ENCODE measurements around the gene AOPEP.
"Not testable (repeated sequence)": the region's sequence is repeated elsewhere in the genome, so short reads cannot be mapped to it uniquely, and the experiment has no call there.

The AOPEP gene

GRCh38 chr9:94934816-94935328 lies 208.4 kb downstream of the AOPEP start:
- no peak for DNase-seq (ENCODE audit: low spot score)

- DNase-seq (ENCODE audit: low spot score), result no peak
Measured at GRCh38 chr9:94935396-94935795, 208.9 kb downstream of the AOPEP start.

GRCh38 chr9:94936419-94936818 lies 209.9 kb downstream of the AOPEP start:
- no peak for DNase-seq (ENCODE audit: low spot score)

- peak; percentile 9 for DNase-seq (ENCODE audit: low spot score)
Measured at GRCh38 chr9:94937214-94937903, 210.9 kb downstream of the AOPEP start.

- no peak for DNase-seq (ENCODE audit: low spot score)
Measured at GRCh38 chr9:94938384-94938783, 211.9 kb downstream of the AOPEP start.

GRCh38 chr9:94940296-94940695 lies 213.8 kb downstream of the AOPEP start:
- DNase-seq (ENCODE audit: low spot score), result not testable (repeated sequence)

- DNase-seq (ENCODE audit: low spot score), result no peak
Measured at GRCh38 chr9:94941211-94941875, 214.8 kb downstream of the AOPEP start.

GRCh38 chr9:94944626-94945025 lies 218.1 kb downstream of the AOPEP start:
- no peak for DNase-seq (ENCODE audit: low spot score)

GRCh38 chr9:94945197-94946144 lies 219.0 kb downstream of the AOPEP start:
- DNase-seq (ENCODE audit: low spot score), result no peak

GRCh38 chr9:94946256-94946655 lies 219.8 kb downstream of the AOPEP start:
- DNase-seq (ENCODE audit: low spot score), result no peak

- no peak for DNase-seq (ENCODE audit: low spot score)
Measured at GRCh38 chr9:94948567-94949235, 222.2 kb downstream of the AOPEP start.

GRCh38 chr9:94949370-94949769 lies 222.9 kb downstream of the AOPEP start:
- DNase-seq (ENCODE audit: low spot score), result no peak

- DNase-seq (ENCODE audit: low spot score), result no peak
Measured at GRCh38 chr9:94950040-94950578, 223.6 kb downstream of the AOPEP start.

- no peak for DNase-seq (ENCODE audit: low spot score)
Measured at GRCh38 chr9:94950579-94951323, 224.3 kb downstream of the AOPEP start.

GRCh38 chr9:94951324-94952135 lies 225.0 kb downstream of the AOPEP start:
- DNase-seq (ENCODE audit: low spot score), result no peak

- no peak for DNase-seq (ENCODE audit: low spot score)
Measured at GRCh38 chr9:94952565-94953373, 226.3 kb downstream of the AOPEP start.

GRCh38 chr9:94956731-94957130 lies 230.2 kb downstream of the AOPEP start:
- no peak for DNase-seq (ENCODE audit: low spot score)

- no peak for DNase-seq (ENCODE audit: low spot score)
Measured at GRCh38 chr9:94960964-94961363, 234.5 kb downstream of the AOPEP start.

GRCh38 chr9:94961870-94962269 lies 235.4 kb downstream of the AOPEP start:
- no peak for DNase-seq (ENCODE audit: low spot score)
